Activated CD8-positive, alpha-beta memory T cell treated with anti-CD3 and anti-CD28 coated beads for 24 hours (primary cell): ENCODE measurements around the gene C14orf132.

ENCODE experiments used
- DNase-seq: peaks from one replicate; pipeline ENCODE4 v3.0.0-alpha.2; 2020

The C14orf132 gene

DNA sequence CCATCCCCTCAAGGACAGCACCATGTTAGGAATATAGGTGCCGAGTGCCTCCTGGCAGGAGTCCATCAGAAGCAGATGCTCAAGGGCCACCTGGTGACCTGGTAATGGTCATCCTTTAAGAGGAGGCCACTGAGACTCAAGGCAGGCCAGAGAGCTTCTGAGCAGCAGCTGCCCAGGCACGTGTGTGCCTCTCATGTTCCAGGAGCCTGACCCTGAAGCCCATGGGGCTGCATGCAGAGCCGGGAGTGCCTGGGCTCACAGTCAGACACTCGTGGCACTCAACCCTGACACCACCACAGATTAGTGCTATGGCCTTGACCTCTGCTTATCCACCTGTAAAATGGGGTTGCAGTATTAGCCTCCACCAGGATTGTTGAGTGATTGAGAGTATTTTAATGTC, 45.6 kb downstream of the C14orf132 start:
- DNase-seq: no peak

GRCh38 chr14:96085369-96085768, 46.2 kb downstream of the C14orf132 start:
- DNase-seq: no peak

DNA sequence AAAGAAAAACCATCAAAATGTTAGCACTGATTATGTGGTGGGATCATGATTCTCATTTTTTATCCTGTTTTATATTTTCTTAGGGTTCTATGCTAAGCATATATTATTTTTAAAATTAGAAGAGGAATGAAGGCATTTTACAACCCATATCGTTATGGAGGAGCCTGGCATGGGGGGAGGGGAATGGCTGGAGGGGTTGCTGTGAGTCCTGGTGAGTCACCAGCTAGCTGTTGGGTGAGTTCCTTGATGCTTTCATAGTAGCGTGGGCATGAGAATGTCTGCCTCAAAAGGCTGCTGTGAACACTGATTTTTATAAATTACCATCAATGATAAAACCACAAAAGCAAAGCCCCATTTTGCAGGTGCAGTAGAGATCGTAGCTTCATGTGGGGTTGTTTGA, 46.9 kb downstream of the C14orf132 start:
- DNase-seq: no peak

DNA sequence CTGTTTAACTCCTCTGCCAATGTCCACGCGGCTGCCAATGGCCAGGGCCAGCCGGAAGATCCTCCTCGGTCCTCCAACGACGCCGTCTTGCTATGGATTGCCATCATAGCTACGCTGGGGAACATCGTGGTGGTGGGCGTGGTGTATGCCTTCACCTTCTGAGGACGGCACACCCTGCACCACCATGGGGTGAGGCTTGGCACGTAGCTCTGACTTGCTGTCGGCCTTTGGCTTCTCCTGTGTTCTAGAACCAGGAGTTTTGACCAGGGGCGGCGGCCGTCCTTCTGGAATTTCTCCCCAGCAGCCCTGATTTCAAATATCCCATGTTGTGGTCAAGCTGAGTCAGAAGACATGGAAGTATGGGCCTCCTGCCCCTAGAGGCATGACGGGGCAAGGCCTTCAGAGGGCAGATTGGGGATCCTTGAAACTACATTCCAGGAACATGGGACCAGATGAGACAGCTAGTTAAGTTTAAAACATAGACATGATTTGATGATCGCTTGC, 47.5 kb downstream of the C14orf132 start:
- DNase-seq: no peak

DNA sequence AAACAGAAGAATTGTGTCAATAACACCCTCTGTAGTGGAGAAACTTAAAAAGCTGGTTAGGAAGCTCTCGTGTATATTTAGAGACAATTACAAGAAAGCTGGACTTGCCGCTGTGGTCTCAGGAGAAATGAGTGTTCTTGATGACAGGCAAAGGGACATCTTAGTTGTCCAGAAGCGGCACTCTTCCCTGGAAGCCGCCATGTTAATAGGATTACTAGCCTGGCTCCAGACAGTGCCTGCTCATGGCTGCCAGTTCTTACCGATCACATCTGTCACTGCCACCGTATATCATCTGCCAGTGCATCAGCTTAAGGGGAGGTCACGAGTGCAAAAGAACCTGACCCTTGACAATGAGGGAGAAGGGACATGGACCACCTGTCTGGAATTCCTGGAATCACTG, 48.9 kb downstream of the C14orf132 start:
- DNase-seq: no peak

DNA sequence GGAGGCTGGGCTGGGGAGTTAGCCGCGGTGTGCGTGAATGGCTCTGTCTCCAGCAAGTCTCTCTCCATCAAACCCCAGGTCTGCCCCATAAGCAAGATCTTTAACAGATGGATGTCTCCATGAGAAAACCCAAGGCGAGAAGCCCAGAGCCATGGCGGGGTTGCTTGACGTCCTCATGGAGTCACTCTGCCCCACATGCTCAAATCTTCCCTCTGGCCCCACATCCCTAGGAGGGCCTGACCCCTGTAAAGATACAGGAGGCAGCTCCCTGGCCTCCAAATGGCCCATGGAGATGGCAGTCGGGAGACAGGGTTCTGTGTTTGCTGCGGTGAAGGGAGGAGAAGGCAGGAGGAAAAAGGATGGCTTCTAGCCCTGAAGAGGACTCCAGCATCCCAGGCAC, 49.3 kb downstream of the C14orf132 start:
- no peak for DNase-seq

GRCh38 chr14:96088911-96089310, 49.7 kb downstream of the C14orf132 start:
- no peak for DNase-seq

DNA sequence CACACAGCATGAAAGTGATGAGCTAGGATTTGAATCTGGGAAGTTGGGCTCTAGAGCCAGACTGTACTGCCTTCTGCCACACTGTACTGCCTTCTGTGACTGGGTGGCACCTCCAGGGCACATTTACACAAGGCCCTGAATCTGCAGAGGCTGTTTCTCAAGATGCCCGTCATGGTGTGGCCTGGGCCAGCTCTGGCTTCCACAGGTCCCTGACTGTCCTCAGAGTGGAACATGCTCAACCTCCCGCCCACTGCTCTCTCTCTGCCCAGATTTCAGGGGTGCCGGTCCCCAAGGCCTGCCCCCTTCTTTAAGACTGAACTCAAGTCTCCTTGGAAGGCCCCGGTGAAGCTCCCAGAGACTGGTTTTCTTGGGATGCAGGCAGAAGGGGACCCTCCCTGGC, 50.2 kb downstream of the C14orf132 start:
- no peak for DNase-seq

DNA sequence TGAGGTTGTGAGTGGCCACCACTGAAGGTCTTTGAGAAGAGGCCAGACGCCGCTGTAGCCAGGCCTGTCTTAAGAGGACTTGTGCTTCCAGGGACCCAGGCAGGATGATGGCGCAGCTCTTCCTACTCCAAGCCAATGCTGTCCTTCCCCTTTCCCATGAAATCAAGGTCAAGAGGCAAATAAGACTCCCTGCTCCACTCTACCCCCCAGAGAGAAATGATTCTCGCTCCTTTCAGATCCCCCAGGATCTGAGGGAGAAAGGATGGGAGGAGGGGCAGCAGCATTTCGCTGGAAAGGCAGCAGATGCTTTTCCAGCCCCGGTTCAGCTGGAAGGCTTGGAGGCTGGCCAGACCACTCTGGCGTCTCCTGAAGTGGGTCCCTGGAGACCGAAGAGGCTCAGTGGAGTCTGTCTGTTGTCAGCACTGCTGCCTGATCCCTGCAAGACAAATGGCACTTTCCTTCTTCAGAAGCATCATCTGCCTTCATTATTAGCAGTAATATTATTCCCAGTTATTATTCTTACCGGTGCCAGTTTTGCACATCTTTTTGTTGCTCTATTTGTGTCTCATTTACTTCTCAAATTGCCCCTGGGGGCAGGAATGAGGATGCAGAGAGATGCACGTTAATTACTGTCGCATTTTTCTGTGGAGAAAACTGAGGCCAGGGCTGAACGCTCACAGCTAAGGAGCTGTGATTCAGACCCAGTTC, 51.4 kb downstream of the C14orf132 start:
- DNase-seq: no peak

- DNase-seq: no peak
Observed at GRCh38 chr14:96091149-96091693, 52.1 kb downstream of the C14orf132 start.

DNA sequence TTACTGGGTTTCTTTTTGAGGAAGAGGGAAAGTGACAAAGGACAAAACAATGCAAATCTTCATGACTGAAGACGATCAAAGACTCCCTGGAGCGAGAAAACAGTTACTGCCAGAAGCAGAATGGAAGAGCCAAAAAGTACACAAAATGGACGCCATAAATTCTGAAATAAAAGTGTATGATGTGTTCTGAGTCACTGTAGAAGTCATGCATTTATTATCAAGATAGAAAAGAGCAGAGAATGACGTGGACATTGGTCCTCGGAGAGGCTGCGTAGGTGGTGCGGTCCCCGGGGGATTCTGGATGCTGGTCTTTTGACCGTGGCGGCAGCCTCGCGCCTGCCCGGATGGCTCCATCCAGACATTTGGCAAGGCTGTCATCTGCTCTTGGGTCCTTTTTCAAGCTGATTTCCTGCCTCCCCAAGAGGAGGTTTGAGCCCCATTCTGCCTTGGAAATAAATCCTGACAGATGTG, 52.8 kb downstream of the C14orf132 start:
- DNase-seq: no peak

- no peak for DNase-seq
Observed at GRCh38 chr14:96092936-96093335, 53.8 kb downstream of the C14orf132 start.

DNA sequence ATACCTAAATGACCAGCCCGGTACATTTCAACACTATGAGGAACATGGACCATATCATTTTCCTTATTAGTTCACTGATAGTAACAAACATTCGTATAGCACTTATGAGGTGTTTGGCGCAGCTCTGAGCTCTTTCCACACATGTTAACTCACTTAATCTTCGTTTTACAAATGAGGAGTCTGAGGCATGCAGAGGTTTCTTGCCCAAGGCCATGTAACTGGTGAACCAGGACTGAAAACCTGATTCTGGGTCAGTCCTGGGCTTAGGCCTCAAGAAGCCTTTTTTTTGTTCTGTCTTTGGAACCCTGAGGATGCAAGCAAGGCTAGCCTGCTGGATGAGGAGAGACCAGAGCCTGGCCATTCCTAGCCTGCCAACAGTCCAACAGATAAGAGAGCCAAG, 55.0 kb downstream of the C14orf132 start:
- no peak for DNase-seq

- no peak for DNase-seq
Observed at GRCh38 chr14:96094656-96095055, 55.5 kb downstream of the C14orf132 start.

DNA sequence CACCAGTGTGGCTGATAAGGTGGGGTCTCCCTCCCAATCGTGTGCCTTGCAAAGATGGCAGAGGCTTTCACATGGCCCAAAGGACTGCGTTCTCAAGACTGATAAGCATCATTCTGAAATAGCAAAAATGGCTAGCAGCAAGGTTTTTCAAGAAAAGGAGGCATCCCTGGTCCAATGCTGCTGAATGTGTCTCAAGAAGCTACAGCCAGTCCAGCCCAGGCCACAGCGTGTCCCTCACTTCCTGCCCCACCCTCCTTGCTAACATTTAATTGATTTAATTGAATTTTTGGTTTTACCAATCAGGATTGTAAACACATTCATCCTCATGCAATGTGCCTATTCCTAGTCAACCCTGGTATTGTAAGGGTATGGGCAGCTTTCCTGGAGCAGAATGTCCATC, 55.9 kb downstream of the C14orf132 start:
- DNase-seq: no peak

GRCh38 chr14:96095581-96096476, 56.7 kb downstream of the C14orf132 start:
- no peak for DNase-seq

DNA sequence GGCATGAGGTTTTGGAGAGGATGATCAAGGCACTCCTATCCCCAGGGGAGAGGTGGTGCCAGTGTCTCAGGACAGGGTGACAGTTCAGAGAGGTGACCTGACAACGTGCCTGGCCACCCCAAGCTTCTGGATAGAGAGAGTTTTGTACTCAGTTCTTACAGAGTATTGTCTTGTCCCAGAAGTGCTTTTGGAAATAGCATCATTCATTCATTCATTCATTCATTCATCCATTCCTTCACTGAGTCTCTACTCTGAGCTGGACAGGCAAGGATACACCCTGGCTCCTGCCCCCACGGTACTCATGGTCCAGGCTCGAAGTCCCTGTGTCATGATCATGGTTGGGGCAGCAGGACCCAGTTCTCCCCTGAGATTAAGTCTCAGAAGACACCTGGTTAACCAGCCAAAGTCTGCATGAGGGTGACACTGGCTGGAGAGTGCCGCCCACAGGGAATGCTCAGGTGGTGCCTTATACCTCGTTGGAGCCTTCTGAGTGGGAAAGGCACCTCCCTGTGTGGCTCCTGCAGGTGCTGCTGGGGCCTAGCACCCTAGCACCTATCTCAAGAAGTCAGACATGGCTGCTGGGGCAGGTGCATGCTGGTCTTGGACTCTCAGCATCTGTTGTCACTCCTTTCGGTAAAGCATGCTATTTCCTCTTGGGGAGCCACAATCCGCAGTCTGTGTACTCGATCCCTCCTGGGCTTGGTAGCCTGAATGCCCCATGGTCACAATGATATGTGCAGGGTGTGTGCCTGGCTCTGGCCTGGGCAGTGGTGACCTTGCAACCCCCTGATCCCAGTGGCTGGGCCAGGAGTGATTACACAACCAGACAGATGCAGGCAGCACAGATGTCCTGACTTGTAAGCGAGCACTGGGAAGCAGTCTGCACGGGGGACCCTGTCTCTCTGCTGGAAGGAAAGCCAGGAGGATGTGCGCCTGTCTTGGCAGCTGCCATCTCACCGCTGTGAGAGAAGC, 57.8 kb downstream of the C14orf132 start:
- no peak for DNase-seq

DNA sequence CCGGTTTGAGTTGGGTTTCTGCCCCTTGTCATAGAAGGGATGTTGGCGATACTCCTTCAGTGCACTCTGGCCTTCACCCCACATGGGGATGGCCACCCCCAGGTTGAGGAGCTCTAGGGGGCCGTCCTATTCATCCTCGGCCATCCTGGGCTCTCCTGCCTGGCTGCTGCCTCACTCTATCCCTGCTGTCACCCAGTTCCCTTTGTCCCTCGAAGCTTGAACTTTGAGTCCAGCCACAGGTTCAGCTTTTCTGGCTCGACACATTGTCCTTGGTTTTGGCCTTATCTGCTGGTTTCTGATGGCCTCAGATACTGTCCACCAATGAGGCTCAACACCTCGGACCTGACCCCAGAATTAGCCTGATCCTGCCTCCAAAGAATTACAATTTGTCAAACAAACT, 58.6 kb downstream of the C14orf132 start:
- no peak for DNase-seq

GRCh38 chr14:96098309-96098998, 59.3 kb downstream of the C14orf132 start:
- DNase-seq: no peak

- no peak for DNase-seq
Observed at GRCh38 chr14:96098999-96099335, 59.8 kb downstream of the C14orf132 start.

GRCh38 chr14:96100161-96101064, 61.3 kb downstream of the C14orf132 start:
- DNase-seq: peak; percentile 79
